Measurements from ENCODE around the gene CRYAA. TPM values are rescaled to one million over a fixed set of nuclear protein-coding genes. Genes with fewer than 3 reads are reported as not detected.

The CRYAA gene
- total RNA-seq, 1 experiment from 2014 or later: not detected

- Histone ChIP-seq H4K91ac (ENCODE audit: insufficient read length, low read depth, low read length) (no peak overlapping the region), H3K56ac (ENCODE audit: insufficient read length, low read depth, low read length) (no peak overlapping the region), H3K9ac (ENCODE audit: extremely low read depth, insufficient read length, low read length) (no peak overlapping the region), H2BK12ac (ENCODE audit: insufficient read length, low read depth, low read length) (no peak overlapping the region), H2BK15ac (ENCODE audit: low read depth, low read length) (no peak overlapping the region), H2BK20ac (ENCODE audit: low read depth, low read length, poor library complexity, severe bottlenecking) (no peak overlapping the region), H3K14ac (ENCODE audit: insufficient read depth, low read length) (no peak overlapping the region), H3K9me3 (ENCODE audit: control insufficient read depth, low read depth, low read length) (no peaks in the 10 kb centered on the region), H3K18ac (ENCODE audit: insufficient read length, low read depth, low read length) (no peak overlapping the region), H3K4me1 (ENCODE audit: insufficient read depth, low read length) (no peaks in the 10 kb centered on the region), H4K8ac (replicated peaks; ENCODE audit: insufficient read length, low read depth, low read length) (peak overlapping the region; percentile 44), H4K20me1 (ENCODE audit: control insufficient read depth, insufficient read depth, insufficient read length) (no peaks in the 10 kb centered on the region), H3K23me2 (ENCODE audit: insufficient read length, low read depth, low read length, poor library complexity, severe bottlenecking) (no peaks in the 10 kb centered on the region), H3K23ac (ENCODE audit: insufficient read length, low read depth, low read length) (no peak overlapping the region), H3K79me1 (ENCODE audit: insufficient read depth, low read depth, low read length, poor library complexity, severe bottlenecking) (no peaks in the 10 kb centered on the region), H2AK5ac (ENCODE audit: insufficient read length, low read length) (no peak overlapping the region), H3K27me3 (ENCODE audit: insufficient read depth, low read length) (no peaks in the 10 kb centered on the region), H2BK120ac (ENCODE audit: low read depth, low read length, poor library complexity, severe bottlenecking) (no peak overlapping the region), H3K4ac (ENCODE audit: low read depth, low read length) (no peak overlapping the region), H2AFZ (ENCODE audit: low read length) (no peak overlapping the region), H3K79me2 (ENCODE audit: insufficient read depth, low read length) (no peaks in the 10 kb centered on the region), H2BK5ac (ENCODE audit: insufficient read length, low read length) (no peak overlapping the region), H3K27ac (ENCODE audit: insufficient read length, low read depth, low read length) (no peak overlapping the region), H4K5ac (ENCODE audit: insufficient read length, low read depth, low read length) (no peak overlapping the region), H3T11ph (ENCODE audit: low read length) (no peak overlapping the region), H3K4me2 (ENCODE audit: insufficient read depth, insufficient read length, low read length) (no peak overlapping the region)
- Mint-ChIP-seq H3K4me3 (no peak overlapping the region), H3K27me3 (ENCODE audit: low read depth) (peaks cover 12% of the 10 kb centered on the region), H3K36me3 (ENCODE audit: insufficient read depth in 1 of 3, low read depth in 3 of 3) (no peaks in the 10 kb centered on the region; a peak in 3 of 7 replicates), H3K4me1 (peaks cover 29 to 33% of the 10 kb centered on the region in 2 experiments), H3K9me3 (peaks cover 0 to 3% of the 10 kb centered on the region in 2 experiments; a peak in 2 of 5 replicates), H3K27ac (peak overlapping the region in 1 of 3 experiments; percentile 43; a peak in 1 of 7 replicates)
- TF ChIP-seq CTCF (conservative IDR thresholded peaks at IDR 0.05): no peak
- no CpG with 5 or more reads among the region's 8 CpGs for WGBS (ENCODE audit: extremely low coverage, insufficient read length, low lambda C conversion rate)
- DNase-seq: no peak
Measured at GRCh38 chr21:43192501-43193081, 23.8 kb downstream of the CRYAA start.
